ENCODE measurements around the gene ARHGAP32.

GRCh38 chr11:128985880-128986279 is 206.2 kb downstream of the ARHGAP32 start:
- TF ChIP-seq CTCF (IDR thresholded peaks at IDR 0.05) (no peak), POLR2A (IDR thresholded peaks at IDR 0.05) (no peak)
